OCI-LY1 (cell line): ENCODE data around the gene BCL2L11.

Source experiments
- H2AFZ ChIP-seq: fragments of 200-600 bp; sonication (generic), shearing (Covaris generic); 2 replicates; pipeline ENCODE4 v1.6.0; 2014; ENCODE audit warnings: antibody characterized with exemption, mild to moderate bottlenecking, low read length
- H3F3A ChIP-seq: fragments of 200-600 bp; sonication (generic), shearing (Covaris generic); 2 replicates; pipeline ENCODE4 v1.6.0; 2014; ENCODE audit warnings: mild to moderate bottlenecking, antibody characterized with exemption, low read length, moderate library complexity; ENCODE audit not compliant: insufficient read depth
- H3K27ac ChIP-seq: fragments of 200-600 bp; sonication (generic); 2 replicates; pipeline ENCODE4 v1.5.1; 2014; ENCODE audit warnings: low read length, mixed run types, mild to moderate bottlenecking, low read depth; ENCODE audit not compliant: poor library complexity, severe bottlenecking
- H3K27me3 ChIP-seq: fragments of 200-600 bp; sonication (generic); 2 replicates; pipeline ENCODE4 v1.6.0; 2014; ENCODE audit warnings: antibody characterized with exemption, mild to moderate bottlenecking, low read length, moderate library complexity; ENCODE audit not compliant: insufficient read depth
- H3K36me3 ChIP-seq: fragments of 200-600 bp; sonication (generic); 2 replicates; pipeline ENCODE4 v1.6.1; 2014; ENCODE audit warnings: mild to moderate bottlenecking, antibody characterized with exemption, low read length, moderate library complexity, mixed read lengths; ENCODE audit not compliant: insufficient read depth
- H3K4me1 ChIP-seq: fragments of 200-600 bp; sonication (generic); 2 replicates; pipeline ENCODE4 v1.5.1; 2014; ENCODE audit warnings: mild to moderate bottlenecking, low read length, moderate library complexity; ENCODE audit not compliant: insufficient read depth, severe bottlenecking
- H3K4me2 ChIP-seq: fragments of 200-600 bp; sonication (generic), shearing (Covaris generic); 2 replicates; pipeline ENCODE4 v1.6.1; 2014; ENCODE audit warnings: low read length
- H3K4me3 ChIP-seq: fragments of 200-600 bp; sonication (generic); 2 replicates; pipeline ENCODE4 v1.5.1; 2014; ENCODE audit warnings: low read length, low read depth, mild to moderate bottlenecking, mixed read lengths; ENCODE audit not compliant: poor library complexity, severe bottlenecking
- H3K79me2 ChIP-seq: fragments of 200-600 bp; shearing (Covaris generic); 2 replicates; pipeline ENCODE4 v1.6.1; 2016; ENCODE audit warnings: mixed run types, low read length, mixed read lengths; ENCODE audit not compliant: insufficient read depth
- H3K9ac ChIP-seq: fragments of 200-600 bp; sonication (generic), shearing (Covaris generic); 2 replicates; pipeline ENCODE4 v1.6.1; 2014; ENCODE audit warnings: mild to moderate bottlenecking, low read length, mixed read lengths
- H3K9me2 ChIP-seq: fragments of 200-600 bp; sonication (generic), shearing (Covaris generic); 2 replicates; pipeline ENCODE4 v1.6.1; 2014; ENCODE audit warnings: low read depth, mild to moderate bottlenecking, low read length, mixed read lengths
- H3K9me3 ChIP-seq: fragments of 200-600 bp; shearing (Covaris generic); 2 replicates; pipeline ENCODE4 v1.6.1; 2014; ENCODE audit warnings: low read length, mixed read lengths
- H4K20me1 ChIP-seq: fragments of 200-600 bp; sonication (generic), shearing (Covaris generic); 2 replicates; pipeline ENCODE4 v1.6.0; 2016; ENCODE audit warnings: mild to moderate bottlenecking, low read length; ENCODE audit not compliant: insufficient read depth
- EZH2 ChIP-seq: fragments of 200-600 bp; sonication (generic), shearing (Covaris generic); IDR thresholded peaks from 2 replicates; pipeline ENCODE4 v1.8.0; 2017; ENCODE audit warnings: borderline replicate concordance, mixed run types, mild to moderate bottlenecking, antibody characterized with exemption, low read length, moderate library complexity, mixed read lengths
- TF ChIP-seq, protein P1 (sequence below): fragments of 200-600 bp; sonication (generic), shearing (Covaris generic); IDR thresholded peaks from 2 replicates; pipeline ENCODE4 v1.5.1; 2017; ENCODE audit warnings: mild to moderate bottlenecking, antibody characterized with exemption, low read length, moderate library complexity, mixed read lengths

BCL2L11 gene

DNA sequence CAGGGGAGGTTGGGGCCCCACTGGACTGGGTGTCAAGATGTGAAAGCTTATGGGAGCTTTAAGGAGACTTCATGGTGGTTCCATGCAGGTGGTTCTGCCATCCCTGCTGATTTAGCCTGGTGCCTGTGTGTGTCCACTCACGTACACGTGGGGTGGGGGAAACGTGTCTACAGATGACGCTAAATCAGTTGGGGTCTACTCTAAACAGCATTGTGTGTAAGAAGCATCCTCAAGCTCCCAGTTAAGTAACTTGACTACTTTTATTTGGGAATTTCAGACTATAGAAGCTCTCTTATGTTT lies 47.1 kb downstream of the BCL2L11 start:
- Histone ChIP-seq H3K9ac (peak overlapping the region; percentile 24; the same call in 1 of the 2 replicates), H3F3A (peaks cover 19% of the 10 kb centered on the region), H3K79me2 (no peaks in the 10 kb centered on the region), H3K9me2 (no peaks in the 10 kb centered on the region), H3K27ac (peak overlapping the region; percentile 93), H3K27me3 (no peaks in the 10 kb centered on the region), H3K4me3 (no peak overlapping the region), H3K36me3 (peaks cover 50% of the 10 kb centered on the region), H3K4me2 (peak overlapping the region; percentile 25), H3K9me3 (no peaks in the 10 kb centered on the region), H3K4me1 (peaks cover 96% of the 10 kb centered on the region), H2AFZ (no peak overlapping the region), H4K20me1 (no peaks in the 10 kb centered on the region)
- no peak for TF ChIP-seq EZH2
- TF ChIP-seq, protein P1, sequence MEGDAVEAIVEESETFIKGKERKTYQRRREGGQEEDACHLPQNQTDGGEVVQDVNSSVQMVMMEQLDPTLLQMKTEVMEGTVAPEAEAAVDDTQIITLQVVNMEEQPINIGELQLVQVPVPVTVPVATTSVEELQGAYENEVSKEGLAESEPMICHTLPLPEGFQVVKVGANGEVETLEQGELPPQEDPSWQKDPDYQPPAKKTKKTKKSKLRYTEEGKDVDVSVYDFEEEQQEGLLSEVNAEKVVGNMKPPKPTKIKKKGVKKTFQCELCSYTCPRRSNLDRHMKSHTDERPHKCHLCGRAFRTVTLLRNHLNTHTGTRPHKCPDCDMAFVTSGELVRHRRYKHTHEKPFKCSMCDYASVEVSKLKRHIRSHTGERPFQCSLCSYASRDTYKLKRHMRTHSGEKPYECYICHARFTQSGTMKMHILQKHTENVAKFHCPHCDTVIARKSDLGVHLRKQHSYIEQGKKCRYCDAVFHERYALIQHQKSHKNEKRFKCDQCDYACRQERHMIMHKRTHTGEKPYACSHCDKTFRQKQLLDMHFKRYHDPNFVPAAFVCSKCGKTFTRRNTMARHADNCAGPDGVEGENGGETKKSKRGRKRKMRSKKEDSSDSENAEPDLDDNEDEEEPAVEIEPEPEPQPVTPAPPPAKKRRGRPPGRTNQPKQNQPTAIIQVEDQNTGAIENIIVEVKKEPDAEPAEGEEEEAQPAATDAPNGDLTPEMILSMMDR, result no peak

DNA sequence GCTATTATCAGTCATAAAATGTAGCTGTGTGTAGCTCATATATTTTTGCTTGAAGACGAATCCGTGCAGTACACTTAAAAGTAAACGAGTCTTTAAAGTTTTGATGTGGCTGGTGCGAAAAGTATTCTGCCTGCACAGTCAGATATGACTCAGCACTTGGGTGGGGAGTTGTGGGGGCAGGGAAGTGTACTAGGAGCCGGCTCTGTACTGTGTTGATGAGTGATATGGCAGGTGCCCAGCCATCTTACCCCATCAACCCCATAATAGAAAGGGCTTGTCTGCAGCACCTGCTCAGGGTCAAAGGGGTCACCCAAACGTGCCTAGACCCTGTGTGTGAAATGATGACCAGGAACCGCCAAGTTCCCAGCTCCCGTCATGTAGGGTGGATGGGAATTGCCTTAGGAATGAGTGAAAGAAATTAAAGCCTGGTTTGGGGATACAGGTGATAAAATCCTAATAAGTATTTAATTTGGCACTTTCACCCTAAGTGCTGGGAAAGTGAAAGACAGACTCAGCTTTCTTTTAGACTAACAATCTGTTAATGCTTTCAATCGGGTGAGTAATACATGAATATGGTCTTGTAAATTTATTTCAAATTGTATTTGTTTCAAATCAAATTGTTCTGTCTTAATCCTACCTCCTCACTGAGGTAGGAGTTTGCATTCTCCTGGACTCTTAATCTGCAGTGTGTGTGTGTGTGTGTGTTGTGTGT lies 48.0 kb downstream of the BCL2L11 start:
- TF ChIP-seq, protein P1, result no peak
- no peak for TF ChIP-seq EZH2
- no peak overlapping the region for H2AFZ ChIP-seq
- H3K79me2 ChIP-seq, result no peaks in the 10 kb centered on the region
- H4K20me1 ChIP-seq, result no peaks in the 10 kb centered on the region
- H3K27ac ChIP-seq, result peak overlapping the region; percentile 93
- peak overlapping the region; percentile 22; the same call in 1 of the 2 replicates for H3K9ac ChIP-seq
- H3K36me3 ChIP-seq, result peaks cover 41% of the 10 kb centered on the region
- peak overlapping the region; percentile 5; the same call in 1 of the 2 replicates for H3K4me2 ChIP-seq
- no peaks in the 10 kb centered on the region for H3K27me3 ChIP-seq
- peaks cover 19% of the 10 kb centered on the region for H3F3A ChIP-seq
- peaks cover 96% of the 10 kb centered on the region for H3K4me1 ChIP-seq
- H3K9me3 ChIP-seq, result no peaks in the 10 kb centered on the region
- no peak overlapping the region for H3K4me3 ChIP-seq
- no peaks in the 10 kb centered on the region for H3K9me2 ChIP-seq

DNA sequence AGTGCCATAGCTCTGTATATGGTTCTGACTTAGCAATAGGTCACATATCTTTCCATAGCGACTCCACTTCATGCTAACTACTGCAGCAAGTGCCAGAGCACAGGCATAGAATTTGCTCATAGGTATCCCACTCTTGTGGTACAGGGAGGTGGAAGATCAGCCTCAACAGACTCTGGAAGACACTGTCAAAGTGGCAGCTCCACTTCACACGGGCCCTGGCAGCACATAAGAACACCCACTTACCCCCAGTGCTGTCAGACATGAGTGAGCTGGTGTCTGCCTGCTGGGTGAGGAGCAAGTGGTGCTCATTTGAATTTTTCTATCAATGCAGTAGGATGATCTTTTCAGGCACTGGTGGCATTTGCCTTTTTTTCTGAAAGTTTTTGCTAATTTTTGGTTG lies 48.6 kb downstream of the BCL2L11 start:
- Histone ChIP-seq H3K4me1 (peaks cover 90% of the 10 kb centered on the region), H3F3A (peaks cover 19% of the 10 kb centered on the region), H3K9me2 (no peaks in the 10 kb centered on the region), H3K9ac (peak overlapping the region; percentile 22; the same call in 1 of the 2 replicates), H3K36me3 (peaks cover 35% of the 10 kb centered on the region), H3K27ac (peak overlapping the region; percentile 93), H3K4me2 (peak overlapping the region; percentile 5; the same call in 1 of the 2 replicates), H3K4me3 (no peak overlapping the region), H4K20me1 (no peaks in the 10 kb centered on the region), H3K79me2 (no peaks in the 10 kb centered on the region), H3K27me3 (no peaks in the 10 kb centered on the region), H2AFZ (no peak overlapping the region), H3K9me3 (no peaks in the 10 kb centered on the region)
- TF ChIP-seq, protein P1, result no peak
- no peak for TF ChIP-seq EZH2
